ENCODE data around the gene DCP2. TPM values are rescaled to one million over a fixed set of nuclear protein-coding genes. Genes with fewer than 3 reads are reported as not detected.

The DCP2 gene
- total RNA-seq, 1 donor from 2014 or later, result 58.2 TPM

GRCh38 chr5:113059232-113060040 is 82.8 kb downstream of the DCP2 start:
- H3K4me3 ChIP-seq, result no peak overlapping the region
- intact Hi-C loops (cut with DNase I), result no loop called here
- DNase-seq (ENCODE audit: extremely low spot score in 2 of 2), result no peak
- TF ChIP-seq CTCF (IDR thresholded peaks at IDR 0.05), result no peak
- TF ChIP-seq POLR2AphosphoS5 (IDR thresholded peaks at IDR 0.05; ENCODE audit: insufficient read depth in 1 of 2, low read depth in 1 of 2), result no peak
- no peak for TF ChIP-seq POLR2A (IDR thresholded peaks at IDR 0.05)
- H3K27me3 ChIP-seq, result no peaks in the 10 kb centered on the region
- H3K4me1 ChIP-seq, result peaks cover 30% of the 10 kb centered on the region
- peaks cover 0 to 22% of the 10 kb centered on the region in 2 donors for H3K36me3 ChIP-seq
- H3K27ac ChIP-seq, result peak overlapping the region; percentile 18
- no peaks in the 10 kb centered on the region for H3K9me3 ChIP-seq

GRCh38 chr5:113060408-113061025 is 83.9 kb downstream of the DCP2 start:
- TF ChIP-seq POLR2AphosphoS5 (IDR thresholded peaks at IDR 0.05; ENCODE audit: insufficient read depth in 1 of 2, low read depth in 1 of 2), result no peak
- TF ChIP-seq CTCF (IDR thresholded peaks at IDR 0.05), result no peak
- no peak for TF ChIP-seq POLR2A (IDR thresholded peaks at IDR 0.05)

GRCh38 chr5:113061846-113062780 is 85.5 kb downstream of the DCP2 start:
- Histone ChIP-seq H3K4me1 (peaks cover 12% of the 10 kb centered on the region), H3K36me3 (peaks cover 0 to 22% of the 10 kb centered on the region in 2 donors), H3K9me3 (no peaks in the 10 kb centered on the region), H3K4me3 (no peak overlapping the region), H3K27ac (no peak overlapping the region), H3K27me3 (no peaks in the 10 kb centered on the region)
- intact Hi-C loops (cut with DNase I), result no loop called here
- TF ChIP-seq CTCF (IDR thresholded peaks at IDR 0.05), result no peak
- no peak for TF ChIP-seq POLR2A (IDR thresholded peaks at IDR 0.05)
- no peak for TF ChIP-seq POLR2AphosphoS5 (IDR thresholded peaks at IDR 0.05; ENCODE audit: insufficient read depth in 1 of 2, low read depth in 1 of 2)
- no peak for DNase-seq (ENCODE audit: extremely low spot score in 2 of 2)

More at GRCh38 chr5:113060408-113061025, 83.9 kb downstream of the DCP2 start:
- no peak for DNase-seq (ENCODE audit: extremely low spot score in 2 of 2)
- no peak overlapping the region for H3K27ac ChIP-seq
- no peak overlapping the region for H3K4me3 ChIP-seq
- H3K27me3 ChIP-seq, result no peaks in the 10 kb centered on the region
- intact Hi-C loops (cut with DNase I), result no loop called here
- H3K36me3 ChIP-seq, result peaks cover 0 to 22% of the 10 kb centered on the region in 2 donors
- no peaks in the 10 kb centered on the region for H3K9me3 ChIP-seq
- peaks cover 21% of the 10 kb centered on the region for H3K4me1 ChIP-seq

DNA sequence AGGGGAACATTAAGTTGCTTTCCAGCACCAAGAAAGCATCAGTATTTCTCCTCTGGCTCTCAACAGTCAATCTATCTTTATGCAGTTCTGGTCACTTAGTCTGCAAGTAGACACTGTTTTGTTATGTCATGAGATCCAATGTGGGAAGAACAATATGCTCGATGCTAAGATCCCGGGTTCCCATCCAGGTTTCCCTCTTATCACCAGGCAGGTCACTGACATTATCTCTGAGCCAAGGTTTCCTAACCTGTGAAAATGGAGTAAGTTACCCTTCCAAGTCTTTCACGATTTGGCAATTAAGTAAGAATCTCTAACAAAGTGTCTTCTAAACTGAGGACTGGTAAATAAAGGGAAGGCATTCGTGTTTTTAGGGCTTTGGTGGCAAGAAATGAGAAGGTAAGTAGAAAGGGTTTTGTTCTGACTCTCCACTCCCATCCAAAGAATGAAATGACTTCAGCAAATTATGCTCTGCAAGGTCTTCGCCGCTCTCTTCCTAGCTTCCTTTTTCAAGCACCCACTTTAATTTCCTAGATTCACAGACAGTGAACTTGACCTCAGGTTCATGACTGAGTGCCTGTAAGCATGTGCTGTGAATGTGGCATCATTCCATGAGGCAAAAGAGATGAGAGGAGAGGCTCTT is 86.4 kb downstream of the DCP2 start:
- Histone ChIP-seq H3K27me3 (no peaks in the 10 kb centered on the region), H3K4me3 (no peak overlapping the region), H3K36me3 (peaks cover 0 to 22% of the 10 kb centered on the region in 2 donors), H3K4me1 (peaks cover 5% of the 10 kb centered on the region), H3K27ac (no peak overlapping the region), H3K9me3 (no peaks in the 10 kb centered on the region)
- TF ChIP-seq CTCF (IDR thresholded peaks at IDR 0.05) (no peak), POLR2AphosphoS5 (IDR thresholded peaks at IDR 0.05; ENCODE audit: insufficient read depth in 1 of 2, low read depth in 1 of 2) (no peak), POLR2A (IDR thresholded peaks at IDR 0.05) (no peak)
- DNase-seq (ENCODE audit: extremely low spot score in 2 of 2), result peak in 1 of 2 donors; percentile 42
- intact Hi-C loops (cut with DNase I), result no loop called here

Data from vagina (tissue), 2 donors.